Measurements from ENCODE around the gene HIVEP3.

HIVEP3 gene

DNA sequence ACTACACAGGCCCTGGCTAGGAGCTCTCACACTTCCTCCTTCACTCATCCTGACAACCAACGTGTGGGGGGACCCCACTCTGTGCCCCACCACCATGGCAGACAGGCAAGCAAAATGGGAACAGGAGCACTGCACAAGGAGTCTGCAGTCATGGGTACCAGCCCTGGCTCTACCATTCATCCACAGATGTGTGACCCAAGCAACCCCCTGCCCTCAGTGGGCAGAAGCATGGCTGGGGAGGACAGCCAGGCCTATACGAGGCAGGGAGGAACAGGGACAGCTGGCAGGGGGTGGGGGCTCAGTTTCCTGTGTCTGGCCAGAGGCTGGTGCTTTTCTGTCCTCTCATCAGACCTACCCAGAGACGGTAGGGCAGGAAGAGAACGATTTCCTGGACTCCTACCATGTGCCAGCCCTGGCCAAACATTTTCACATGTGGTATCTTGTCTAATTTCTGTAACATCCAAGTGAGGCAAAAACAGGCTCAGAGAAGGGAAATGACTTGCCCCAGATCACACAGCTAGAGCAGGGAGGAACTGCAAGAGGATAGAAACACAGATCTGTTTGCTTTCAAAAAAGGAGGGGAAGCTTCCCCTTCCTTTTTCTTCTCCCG, 178.0 kb downstream of the HIVEP3 start:
- Histone ChIP-seq H3K4me3 (ENCODE audit: low read length in 2 of 2) (no peak overlapping the region), H3K27ac (ENCODE audit: low read length) (no peak overlapping the region), H3K36me3 (ENCODE audit: control insufficient read depth in 2 of 2, insufficient read depth in 2 of 2, low read length in 2 of 2) (no peaks in the 10 kb centered on the region), H3K4me1 (ENCODE audit: control insufficient read depth, insufficient read depth, low read length) (no peaks in the 10 kb centered on the region), H3K27me3 (ENCODE audit: control insufficient read depth in 1 of 2, insufficient read depth in 2 of 2, low read length in 2 of 2) (no peaks in the 10 kb centered on the region), H3K9ac (ENCODE audit: low read length in 2 of 2) (no peak overlapping the region), H3K9me3 (ENCODE audit: control insufficient read depth in 2 of 2, low read length in 2 of 2) (no peaks in the 10 kb centered on the region)

DNA sequence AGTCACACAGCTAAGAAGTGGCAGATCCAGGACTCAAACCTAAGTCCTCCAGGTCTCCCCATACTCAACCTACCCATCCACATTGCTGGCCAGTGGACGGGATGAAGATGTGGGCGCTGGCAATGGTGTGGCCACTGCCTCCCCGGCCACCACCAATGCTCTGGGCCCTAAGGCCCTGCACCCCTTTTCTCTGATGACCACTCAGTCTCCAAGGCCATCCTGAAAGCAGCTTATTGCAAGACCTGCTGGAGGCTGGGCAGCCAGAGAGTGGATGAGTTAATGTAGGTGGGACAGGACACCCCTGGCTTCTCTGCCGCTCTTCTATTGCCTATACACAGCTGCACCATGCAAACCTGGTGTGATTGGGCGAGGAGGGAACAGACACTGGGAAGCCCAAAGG, 178.7 kb downstream of the HIVEP3 start:
- Histone ChIP-seq H3K36me3 (ENCODE audit: control insufficient read depth in 2 of 2, insufficient read depth in 2 of 2, low read length in 2 of 2) (no peaks in the 10 kb centered on the region), H3K9ac (ENCODE audit: low read length in 2 of 2) (no peak overlapping the region), H3K4me3 (ENCODE audit: low read length in 2 of 2) (no peak overlapping the region), H3K27me3 (ENCODE audit: control insufficient read depth in 1 of 2, insufficient read depth in 2 of 2, low read length in 2 of 2) (no peaks in the 10 kb centered on the region), H3K27ac (ENCODE audit: low read length) (no peak overlapping the region), H3K9me3 (ENCODE audit: control insufficient read depth in 2 of 2, low read length in 2 of 2) (no peaks in the 10 kb centered on the region), H3K4me1 (ENCODE audit: control insufficient read depth, insufficient read depth, low read length) (no peaks in the 10 kb centered on the region)

- H3K4me1 ChIP-seq (ENCODE audit: control insufficient read depth, insufficient read depth, low read length): no peaks in the 10 kb centered on the region
- no peaks in the 10 kb centered on the region for H3K9me3 ChIP-seq (ENCODE audit: control insufficient read depth in 2 of 2, low read length in 2 of 2)
- no peak overlapping the region for H3K9ac ChIP-seq (ENCODE audit: low read length in 2 of 2)
- H3K36me3 ChIP-seq (ENCODE audit: control insufficient read depth in 2 of 2, insufficient read depth in 2 of 2, low read length in 2 of 2): no peaks in the 10 kb centered on the region
- H3K27me3 ChIP-seq (ENCODE audit: control insufficient read depth in 1 of 2, insufficient read depth in 2 of 2, low read length in 2 of 2): no peaks in the 10 kb centered on the region
- no peak overlapping the region for H3K4me3 ChIP-seq (ENCODE audit: low read length in 2 of 2)
- H3K27ac ChIP-seq (ENCODE audit: low read length): no peak overlapping the region
Observed at GRCh38 chr1:41739061-41739955, 179.4 kb downstream of the HIVEP3 start.

GRCh38 chr1:41738475-41738874, 180.2 kb downstream of the HIVEP3 start:
- no peaks in the 10 kb centered on the region for H3K36me3 ChIP-seq (ENCODE audit: control insufficient read depth in 2 of 2, insufficient read depth in 2 of 2, low read length in 2 of 2)
- no peak overlapping the region for H3K4me3 ChIP-seq (ENCODE audit: low read length in 2 of 2)
- no peak overlapping the region for H3K27ac ChIP-seq (ENCODE audit: low read length)
- H3K9me3 ChIP-seq (ENCODE audit: control insufficient read depth in 2 of 2, low read length in 2 of 2): no peaks in the 10 kb centered on the region
- no peak overlapping the region for H3K9ac ChIP-seq (ENCODE audit: low read length in 2 of 2)
- no peaks in the 10 kb centered on the region for H3K4me1 ChIP-seq (ENCODE audit: control insufficient read depth, insufficient read depth, low read length)
- no peaks in the 10 kb centered on the region for H3K27me3 ChIP-seq (ENCODE audit: control insufficient read depth in 1 of 2, insufficient read depth in 2 of 2, low read length in 2 of 2)

DNA sequence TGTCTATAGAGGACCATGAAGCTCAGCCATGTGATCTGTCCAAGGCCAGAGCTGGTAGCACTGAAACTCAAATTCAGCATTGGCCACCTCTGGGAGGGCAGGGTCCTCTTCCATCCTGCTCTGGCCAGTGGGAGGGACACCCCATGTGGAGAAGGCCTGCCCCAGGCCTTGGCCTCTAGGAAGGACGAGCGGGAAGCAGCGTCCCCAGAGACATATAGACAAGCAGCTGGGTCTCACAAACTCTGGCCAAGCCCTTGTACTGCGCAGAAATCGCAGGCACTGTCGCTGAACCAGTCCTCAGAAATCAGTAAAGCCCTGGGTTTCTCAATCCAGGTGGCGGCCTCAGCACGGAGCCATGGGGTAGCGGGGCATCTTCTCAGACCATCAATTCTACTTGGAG, 180.7 kb downstream of the HIVEP3 start:
- H3K9ac ChIP-seq (ENCODE audit: low read length in 2 of 2): no peak overlapping the region
- H3K4me3 ChIP-seq (ENCODE audit: low read length in 2 of 2): no peak overlapping the region
- H3K4me1 ChIP-seq (ENCODE audit: control insufficient read depth, insufficient read depth, low read length): no peaks in the 10 kb centered on the region
- no peaks in the 10 kb centered on the region for H3K36me3 ChIP-seq (ENCODE audit: control insufficient read depth in 2 of 2, insufficient read depth in 2 of 2, low read length in 2 of 2)
- no peaks in the 10 kb centered on the region for H3K27me3 ChIP-seq (ENCODE audit: control insufficient read depth in 1 of 2, insufficient read depth in 2 of 2, low read length in 2 of 2)
- H3K27ac ChIP-seq (ENCODE audit: low read length): no peak overlapping the region
- no peaks in the 10 kb centered on the region for H3K9me3 ChIP-seq (ENCODE audit: control insufficient read depth in 2 of 2, low read length in 2 of 2)

- no peaks in the 10 kb centered on the region for H3K9me3 ChIP-seq (ENCODE audit: control insufficient read depth in 2 of 2, low read length in 2 of 2)
- H3K27me3 ChIP-seq (ENCODE audit: control insufficient read depth in 1 of 2, insufficient read depth in 2 of 2, low read length in 2 of 2): no peaks in the 10 kb centered on the region
- H3K27ac ChIP-seq (ENCODE audit: low read length): no peak overlapping the region
- no peaks in the 10 kb centered on the region for H3K36me3 ChIP-seq (ENCODE audit: control insufficient read depth in 2 of 2, insufficient read depth in 2 of 2, low read length in 2 of 2)
- H3K4me1 ChIP-seq (ENCODE audit: control insufficient read depth, insufficient read depth, low read length): no peaks in the 10 kb centered on the region
- no peak overlapping the region for H3K4me3 ChIP-seq (ENCODE audit: low read length in 2 of 2)
- no peak overlapping the region for H3K9ac ChIP-seq (ENCODE audit: low read length in 2 of 2)
Observed at GRCh38 chr1:41735631-41736260, 183.0 kb downstream of the HIVEP3 start.

DNA sequence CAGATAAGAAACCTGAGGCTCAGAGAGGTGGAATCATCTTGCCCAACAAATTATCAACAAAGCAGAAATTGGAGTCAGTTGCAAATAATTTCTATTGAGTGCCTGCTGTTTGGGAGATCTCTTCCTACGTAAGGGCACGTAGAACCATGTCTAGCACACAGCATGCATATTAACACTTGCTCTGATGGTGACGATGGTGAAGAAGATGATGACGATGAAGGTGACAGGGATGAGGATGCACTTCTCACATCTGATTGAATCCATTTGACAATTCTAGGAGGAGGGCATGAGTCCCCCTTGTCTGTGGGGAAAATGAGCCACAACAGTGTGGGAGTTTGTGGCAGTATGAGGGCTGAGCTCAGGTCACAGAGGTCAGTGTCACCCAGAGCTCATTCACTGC, 183.6 kb downstream of the HIVEP3 start:
- Histone ChIP-seq H3K4me3 (ENCODE audit: low read length in 2 of 2) (no peak overlapping the region), H3K9me3 (ENCODE audit: control insufficient read depth in 2 of 2, low read length in 2 of 2) (no peaks in the 10 kb centered on the region), H3K4me1 (ENCODE audit: control insufficient read depth, insufficient read depth, low read length) (peaks cover 3% of the 10 kb centered on the region), H3K27ac (ENCODE audit: low read length) (no peak overlapping the region), H3K36me3 (ENCODE audit: control insufficient read depth in 2 of 2, insufficient read depth in 2 of 2, low read length in 2 of 2) (no peaks in the 10 kb centered on the region), H3K9ac (ENCODE audit: low read length in 2 of 2) (no peak overlapping the region), H3K27me3 (ENCODE audit: control insufficient read depth in 1 of 2, insufficient read depth in 2 of 2, low read length in 2 of 2) (no peaks in the 10 kb centered on the region)

DNA sequence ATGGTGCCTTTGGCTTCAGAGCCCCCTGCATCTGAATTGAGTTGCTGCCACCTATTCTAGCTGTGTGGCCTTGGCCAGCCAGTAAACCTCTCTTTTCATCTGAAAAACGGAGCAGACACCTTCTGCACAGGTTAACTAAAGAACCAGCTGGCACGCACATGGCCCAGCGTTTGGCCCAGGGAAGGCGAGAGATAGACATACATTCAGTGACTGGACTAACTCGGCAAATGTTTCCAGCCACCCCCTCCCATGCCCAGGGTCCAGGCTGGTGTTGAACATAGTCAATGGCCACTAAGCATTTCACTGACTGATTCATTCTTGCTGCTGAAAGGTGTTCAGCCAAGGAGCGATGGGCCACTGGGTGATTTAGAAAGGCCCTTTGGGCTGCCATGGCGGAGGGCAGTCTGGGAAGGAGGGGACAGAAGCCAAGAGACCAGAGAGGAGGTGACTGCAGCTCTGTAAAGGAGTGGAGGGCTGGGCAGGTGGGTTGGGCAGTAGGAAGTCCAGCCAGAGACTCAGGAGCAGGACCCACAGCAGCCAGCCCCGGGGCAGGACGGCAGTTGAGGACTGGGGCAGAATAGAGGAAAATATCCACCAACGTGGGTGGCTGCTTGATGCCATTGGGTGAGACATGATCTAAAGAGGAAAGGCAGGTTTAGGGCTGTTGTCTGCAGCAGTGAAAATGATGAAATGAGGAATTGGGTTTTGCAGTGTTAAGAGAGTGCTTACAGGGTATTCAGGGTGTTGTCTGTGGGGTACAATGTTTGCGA, 184.3 kb downstream of the HIVEP3 start:
- Histone ChIP-seq H3K36me3 (ENCODE audit: control insufficient read depth in 2 of 2, insufficient read depth in 2 of 2, low read length in 2 of 2) (no peaks in the 10 kb centered on the region), H3K4me1 (ENCODE audit: control insufficient read depth, insufficient read depth, low read length) (peaks cover 5% of the 10 kb centered on the region), H3K9me3 (ENCODE audit: control insufficient read depth in 2 of 2, low read length in 2 of 2) (no peaks in the 10 kb centered on the region), H3K27ac (ENCODE audit: low read length) (no peak overlapping the region), H3K4me3 (ENCODE audit: low read length in 2 of 2) (no peak overlapping the region), H3K9ac (ENCODE audit: low read length in 2 of 2) (no peak overlapping the region), H3K27me3 (ENCODE audit: control insufficient read depth in 1 of 2, insufficient read depth in 2 of 2, low read length in 2 of 2) (no peaks in the 10 kb centered on the region)

- Histone ChIP-seq H3K36me3 (ENCODE audit: control insufficient read depth in 2 of 2, insufficient read depth in 2 of 2, low read length in 2 of 2) (no peaks in the 10 kb centered on the region), H3K27me3 (ENCODE audit: control insufficient read depth in 1 of 2, insufficient read depth in 2 of 2, low read length in 2 of 2) (no peaks in the 10 kb centered on the region), H3K9ac (ENCODE audit: low read length in 2 of 2) (no peak overlapping the region), H3K9me3 (ENCODE audit: control insufficient read depth in 2 of 2, low read length in 2 of 2) (no peaks in the 10 kb centered on the region), H3K27ac (ENCODE audit: low read length) (no peak overlapping the region), H3K4me3 (ENCODE audit: low read length in 2 of 2) (no peak overlapping the region), H3K4me1 (ENCODE audit: control insufficient read depth, insufficient read depth, low read length) (peaks cover 10% of the 10 kb centered on the region)
Observed at GRCh38 chr1:41733725-41734124, 185.0 kb downstream of the HIVEP3 start.

DNA sequence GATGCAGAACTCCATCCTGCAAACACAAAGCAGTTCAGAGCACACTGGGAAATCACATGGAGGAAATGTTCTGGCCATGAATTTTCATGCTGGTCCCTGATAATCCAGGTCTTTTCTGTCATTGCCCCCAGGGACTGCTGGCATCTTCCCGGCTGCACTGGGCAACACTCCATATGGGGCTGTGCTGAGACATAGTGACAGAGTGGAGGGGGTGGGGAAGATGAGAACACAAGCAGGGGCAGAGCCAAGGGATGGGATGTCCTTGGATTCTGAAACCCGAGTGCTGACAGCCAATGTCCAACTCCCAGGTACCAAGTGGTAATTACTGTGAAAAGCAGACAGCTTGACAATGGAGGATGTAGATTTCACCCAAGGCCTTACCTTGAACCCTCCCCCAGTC, 185.7 kb downstream of the HIVEP3 start:
- Histone ChIP-seq H3K27me3 (ENCODE audit: control insufficient read depth in 1 of 2, insufficient read depth in 2 of 2, low read length in 2 of 2) (no peaks in the 10 kb centered on the region), H3K4me1 (ENCODE audit: control insufficient read depth, insufficient read depth, low read length) (peaks cover 15% of the 10 kb centered on the region), H3K36me3 (ENCODE audit: control insufficient read depth in 2 of 2, insufficient read depth in 2 of 2, low read length in 2 of 2) (no peaks in the 10 kb centered on the region), H3K9ac (ENCODE audit: low read length in 2 of 2) (no peak overlapping the region), H3K27ac (ENCODE audit: low read length) (no peak overlapping the region), H3K9me3 (ENCODE audit: control insufficient read depth in 2 of 2, low read length in 2 of 2) (no peaks in the 10 kb centered on the region), H3K4me3 (ENCODE audit: low read length in 2 of 2) (no peak overlapping the region)

Measured in stomach smooth muscle (tissue), 2 donors.